HUDEP-2 (cell line): ENCODE measurements around the gene ALG9.
"Not testable (repeated sequence)": the region's sequence is repeated elsewhere in the genome, so short reads cannot be mapped to it uniquely, and the experiment has no call there.

Source experiments
- DNase-seq, 76 experiments: peaks; one replicate each; lab custom pipeline; 2025; ENCODE audit not compliant: unreplicated experiment in 76 of 76; lab: John Stamatoyannopoulos, UW

The ALG9 gene

GRCh38 chr11:111798279-111798678 lies 73.1 kb downstream of the ALG9 start:
- DNase-seq: no peak

- peak in 31 of 76 experiments; percentile 2 to 70 (median 24) for DNase-seq
Observed at GRCh38 chr11:111797145-111797581, 74.2 kb downstream of the ALG9 start.

- DNase-seq: peak in 14 of 76 experiments; percentile 3 to 67 (median 30)
Observed at GRCh38 chr11:111796696-111797095, 74.7 kb downstream of the ALG9 start.

- DNase-seq: no peak
Observed at GRCh38 chr11:111795334-111795985, 75.9 kb downstream of the ALG9 start.

GRCh38 chr11:111793863-111794262 lies 77.5 kb downstream of the ALG9 start:
- DNase-seq: no peak

- DNase-seq: no peak
Observed at GRCh38 chr11:111792955-111793500, 78.4 kb downstream of the ALG9 start.

GRCh38 chr11:111792314-111792713 lies 79.1 kb downstream of the ALG9 start:
- DNase-seq: no peak

- no peak for DNase-seq
Observed at GRCh38 chr11:111788464-111788863, 82.9 kb downstream of the ALG9 start.

- DNase-seq: no peak
Observed at GRCh38 chr11:111788051-111788450, 83.3 kb downstream of the ALG9 start.

GRCh38 chr11:111785886-111786412 lies 85.4 kb downstream of the ALG9 start:
- DNase-seq: no peak

GRCh38 chr11:111785076-111785475 lies 86.3 kb downstream of the ALG9 start:
- DNase-seq: peak in 1 of 76 experiments; percentile 3

GRCh38 chr11:111784311-111784710 lies 87.1 kb downstream of the ALG9 start:
- not testable (repeated sequence) for DNase-seq

- DNase-seq: no peak
Observed at GRCh38 chr11:111782109-111782741, 89.2 kb downstream of the ALG9 start.

GRCh38 chr11:111779118-111779517 lies 92.3 kb downstream of the ALG9 start:
- DNase-seq: no peak

GRCh38 chr11:111778047-111778558 lies 93.3 kb downstream of the ALG9 start:
- no peak for DNase-seq

GRCh38 chr11:111777094-111778046 lies 94.0 kb downstream of the ALG9 start:
- DNase-seq: peak in 30 of 76 experiments; percentile 2 to 62 (median 30)

- no peak for DNase-seq
Observed at GRCh38 chr11:111776398-111777093, 94.8 kb downstream of the ALG9 start.

- DNase-seq: peak in 1 of 76 experiments; percentile 8
Observed at GRCh38 chr11:111774955-111775710, 96.2 kb downstream of the ALG9 start.

- no peak for DNase-seq
Observed at GRCh38 chr11:111772535-111772934, 98.8 kb downstream of the ALG9 start.
